NCI-H774 (cell line): ENCODE measurements around the gene EVA1A.
A peak's percentile ranks its signal among the peaks of the same experiment; 100 is the strongest.
"Not testable (repeated sequence)": the region's sequence is repeated elsewhere in the genome, so short reads cannot be mapped to it uniquely, and the experiment has no call there.

Experiments used
- DNase-seq: peaks from one replicate; lab custom pipeline; 2025; lab: John Stamatoyannopoulos, UW

The EVA1A gene

GRCh38 chr2:75517547-75518230 lies 43.0 kb downstream of the EVA1A start:
- no peak for DNase-seq

GRCh38 chr2:75516378-75517360 lies 44.1 kb downstream of the EVA1A start:
- peak; percentile 26 for DNase-seq

GRCh38 chr2:75515584-75516368 lies 45.0 kb downstream of the EVA1A start:
- no peak for DNase-seq

GRCh38 chr2:75513616-75514170 lies 47.0 kb downstream of the EVA1A start:
- DNase-seq = no peak

GRCh38 chr2:75512455-75513212 lies 48.1 kb downstream of the EVA1A start:
- DNase-seq = no peak

GRCh38 chr2:75506101-75506697 lies 54.5 kb downstream of the EVA1A start:
- DNase-seq = no peak

GRCh38 chr2:75505012-75505411 lies 55.7 kb downstream of the EVA1A start:
- DNase-seq = no peak

GRCh38 chr2:75503048-75503607 lies 57.6 kb downstream of the EVA1A start:
- DNase-seq = no peak

GRCh38 chr2:75500633-75501032 lies 60.1 kb downstream of the EVA1A start:
- peak; percentile 47 for DNase-seq

- DNase-seq = no peak
Observed at GRCh38 chr2:75499534-75499933, 61.2 kb downstream of the EVA1A start.

GRCh38 chr2:75498907-75499306 lies 61.8 kb downstream of the EVA1A start:
- no peak for DNase-seq

GRCh38 chr2:75497256-75497655 lies 63.5 kb downstream of the EVA1A start:
- DNase-seq = no peak

GRCh38 chr2:75495862-75496261 lies 64.9 kb downstream of the EVA1A start:
- no peak for DNase-seq

- no peak for DNase-seq
Observed at GRCh38 chr2:75494137-75494769, 66.5 kb downstream of the EVA1A start.

GRCh38 chr2:75493230-75493629 lies 67.5 kb downstream of the EVA1A start:
- no peak for DNase-seq

- no peak for DNase-seq
Observed at GRCh38 chr2:75491129-75491753, 69.5 kb downstream of the EVA1A start.

GRCh38 chr2:75489721-75490120 lies 71.0 kb downstream of the EVA1A start:
- no peak for DNase-seq

- no peak for DNase-seq
Observed at GRCh38 chr2:75488157-75488556, 72.6 kb downstream of the EVA1A start.

- DNase-seq = not testable (repeated sequence)
Observed at GRCh38 chr2:75486735-75487134, 74.0 kb downstream of the EVA1A start.

GRCh38 chr2:75484840-75485239 lies 75.9 kb downstream of the EVA1A start:
- DNase-seq = no peak
